WI38 (cell line): Measurements from ENCODE around the gene CIDEC.
"Not testable (repeated sequence)": the region's sequence is repeated elsewhere in the genome, so short reads cannot be mapped to it uniquely, and the experiment has no call there.

Source experiments
- H3K4me3 ChIP-seq: 2 replicates; pipeline ENCODE4 v1.5.1; 2011; ENCODE audit warnings: low read depth, mild to moderate bottlenecking, control low read depth, low read length
- CTCF ChIP-seq: IDR thresholded peaks from 2 replicates; pipeline ENCODE4 v1.5.1; 2012; ENCODE audit warnings: low read depth, mild to moderate bottlenecking, control low read depth, low read length

Gene CIDEC

GRCh38 chr3:9881441-9881840 is 1.4 kb upstream of the CIDEC start:
- no peak for TF ChIP-seq CTCF
- no peak overlapping the region for H3K4me3 ChIP-seq

- TF ChIP-seq CTCF, result no peak
- H3K4me3 ChIP-seq, result no peak overlapping the region
These were observed 1.4 kb downstream of the CIDEC start for GRCh38 chr3:9878700-9879099.

GRCh38 chr3:9876991-9877390 is 3.1 kb downstream of the CIDEC start:
- no peak overlapping the region for H3K4me3 ChIP-seq
- no peak for TF ChIP-seq CTCF

- H3K4me3 ChIP-seq, result not testable (repeated sequence)
These were observed 3.8 kb downstream of the CIDEC start for GRCh38 chr3:9876255-9876654.

- TF ChIP-seq CTCF, result no peak
- H3K4me3 ChIP-seq, result no peak overlapping the region
These were observed 4.6 kb downstream of the CIDEC start for GRCh38 chr3:9875448-9875847.

GRCh38 chr3:9872067-9872466 is 8.0 kb downstream of the CIDEC start:
- H3K4me3 ChIP-seq, result not testable (repeated sequence)

- TF ChIP-seq CTCF, result no peak
- H3K4me3 ChIP-seq, result no peak overlapping the region
These were observed 9.1 kb downstream of the CIDEC start for GRCh38 chr3:9870978-9871377.

- H3K4me3 ChIP-seq, result no peak overlapping the region
- TF ChIP-seq CTCF, result no peak
These were observed 10.1 kb downstream of the CIDEC start for GRCh38 chr3:9869955-9870354.

GRCh38 chr3:9867106-9867505 is 12.9 kb downstream of the CIDEC start:
- no peak overlapping the region for H3K4me3 ChIP-seq

More at GRCh38 chr3:9867106-9867505, 12.9 kb downstream of the CIDEC start:
- no peak for TF ChIP-seq CTCF
